Left lung (tissue), 10 donors: Measurements from ENCODE around the gene PEA15. TPM values are rescaled to one million over a fixed set of nuclear protein-coding genes. Genes with fewer than 3 reads are reported as not detected.

Experiments used
- ATAC-seq: fragments of 200-7000 bp; cut with Tn5 transposase; one replicate; pipeline ENCODE4 v1.9.1; 2020; ENCODE audit warnings: moderate library complexity
- DNase-seq, 4 donors: peaks; one replicate each; pipeline ENCODE4 v3.0.0-alpha.2; 2013 to 2020
- H3K27ac ChIP-seq, 2 donors: fragments of 200-600 bp; sonication (generic) in 1 of 2; one replicate each; pipeline versions ENCODE4 v1.5.0 to v1.8.0; 2020 to 2021
- H3K27me3 ChIP-seq, 2 donors: fragments of 200-600 bp; sonication (generic) in 1 of 2; one replicate each; pipeline versions ENCODE4 v1.5.0 to v1.8.0; 2020 to 2021
- H3K36me3 ChIP-seq, 2 donors: fragments of 200-600 bp; sonication (generic) in 1 of 2; one replicate each; pipeline versions ENCODE4 v1.5.0 to v1.8.0; 2020 to 2021
- H3K4me1 ChIP-seq, 2 donors: fragments of 200-600 bp; one replicate each; pipeline ENCODE4 v1.8.0; 2021
- H3K4me3 ChIP-seq, 2 donors: fragments of 200-600 bp; sonication (generic) in 1 of 2; one replicate each; pipeline versions ENCODE4 v1.5.0 to v1.8.0; 2020 to 2021; ENCODE audit warnings: mild to moderate bottlenecking in 1 of 2
- H3K9me3 ChIP-seq, 2 donors: fragments of 200-600 bp; sonication (generic) in 1 of 2; one replicate each; pipeline versions ENCODE4 v1.5.0 to v1.8.0; 2020 to 2021
- intact Hi-C, 2 donors: fragments of 100-400 bp; cut with DNase I; formaldehyde crosslinking; loops; one replicate each; pipeline versions ENCODE4 v1.11.2 to v1.14.2; 2022
- polyA plus RNA-seq, 6 donors: library from polyadenylated mRNA; unstranded; fragments of 120-200 nt; gene quantifications; one replicate each; pipeline ENCODE4 v1.2.1, GENCODE V29; 2013; ENCODE audit not compliant: insufficient read length in 6 of 6
- total RNA-seq, 2 donors: library from RNA; stranded (reverse); fragmentation: NEBNext Ultra II Directional; extraction: Animal tissue kit (Norgen Biotek cat#: 25700); gene quantifications; one replicate each; pipeline ENCODE4 v1.2.1, GENCODE V29; 2021
- TF ChIP-seq, protein P1 (sequence below), 2 donors: fragments of 200-600 bp; sonication (generic) in 1 of 2; IDR thresholded peaks; one replicate each; pipeline versions ENCODE4 v1.5.0 to v1.8.0; 2021; ENCODE audit warnings: antibody characterized with exemption in 2 of 2
- donor health status: DM: no; HTN: yes; CAD: no.
- donor health status: DM: no; HTN: no; CAD: no.

PEA15 gene
- total and polyA plus RNA-seq, 8 donors: 131 to 178 (median 144) TPM

DNA sequence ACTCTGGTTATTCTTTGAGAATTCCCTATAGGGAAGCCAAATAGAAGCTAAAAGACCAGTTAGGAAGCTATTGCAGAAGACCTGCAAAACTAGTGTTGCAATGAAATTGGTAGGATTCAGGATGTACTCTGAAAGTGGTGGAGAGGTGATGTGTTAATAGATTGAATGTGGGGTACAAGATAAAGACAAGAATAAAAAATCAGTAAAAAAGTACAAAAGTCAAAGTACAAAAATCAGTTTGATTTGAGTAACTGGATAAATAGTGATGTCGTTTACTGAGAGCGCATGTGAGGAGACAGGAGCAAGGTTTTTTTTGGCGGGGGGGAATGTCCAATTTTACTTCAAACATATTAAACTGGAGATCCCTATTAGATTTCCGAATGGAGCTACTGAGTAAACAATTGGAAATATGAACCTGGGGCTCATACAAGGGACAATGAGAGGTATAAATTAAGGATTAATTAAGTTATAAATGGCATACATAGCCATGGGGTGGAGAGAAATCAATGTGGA, 59.7 kb downstream of the PEA15 start:
- Histone ChIP-seq H3K36me3 (no peaks in the 10 kb centered on the region), H3K27ac (no peak overlapping the region), H3K27me3 (no peaks in the 10 kb centered on the region), H3K4me1 (peaks cover 13 to 24% of the 10 kb centered on the region in 2 donors), H3K4me3 (no peak overlapping the region), H3K9me3 (no peaks in the 10 kb centered on the region)
- ATAC-seq: no peak
- DNase-seq: no peak
- intact Hi-C loops: no loop called here
- TF ChIP-seq, protein P1, sequence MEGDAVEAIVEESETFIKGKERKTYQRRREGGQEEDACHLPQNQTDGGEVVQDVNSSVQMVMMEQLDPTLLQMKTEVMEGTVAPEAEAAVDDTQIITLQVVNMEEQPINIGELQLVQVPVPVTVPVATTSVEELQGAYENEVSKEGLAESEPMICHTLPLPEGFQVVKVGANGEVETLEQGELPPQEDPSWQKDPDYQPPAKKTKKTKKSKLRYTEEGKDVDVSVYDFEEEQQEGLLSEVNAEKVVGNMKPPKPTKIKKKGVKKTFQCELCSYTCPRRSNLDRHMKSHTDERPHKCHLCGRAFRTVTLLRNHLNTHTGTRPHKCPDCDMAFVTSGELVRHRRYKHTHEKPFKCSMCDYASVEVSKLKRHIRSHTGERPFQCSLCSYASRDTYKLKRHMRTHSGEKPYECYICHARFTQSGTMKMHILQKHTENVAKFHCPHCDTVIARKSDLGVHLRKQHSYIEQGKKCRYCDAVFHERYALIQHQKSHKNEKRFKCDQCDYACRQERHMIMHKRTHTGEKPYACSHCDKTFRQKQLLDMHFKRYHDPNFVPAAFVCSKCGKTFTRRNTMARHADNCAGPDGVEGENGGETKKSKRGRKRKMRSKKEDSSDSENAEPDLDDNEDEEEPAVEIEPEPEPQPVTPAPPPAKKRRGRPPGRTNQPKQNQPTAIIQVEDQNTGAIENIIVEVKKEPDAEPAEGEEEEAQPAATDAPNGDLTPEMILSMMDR (IDR thresholded peaks at IDR 0.05): no peak

Other genes with a start within 250 kb of the PEA15 start
- gene PIGM, start 173.4 kb upstream of the PEA15 start, total RNA-seq: 1 to 10 TPM; 7.0 to 9.5 TPM
- 10 to 100 TPM; 11.6 to 13.2 (median 12.6) TPM for gene PIGM, start 173.4 kb upstream of the PEA15 start, polyA plus RNA-seq
- under 1 TPM in 1 of 2 donors, not detected in 1; 0.58 TPM for gene KCNJ10, start 135.2 kb upstream of the PEA15 start, total RNA-seq
- gene KCNJ10, start 135.2 kb upstream of the PEA15 start, polyA plus RNA-seq: under 1 TPM; 0.27 to 0.72 (median 0.50) TPM
- not detected for gene KCNJ9, start 123.8 kb upstream of the PEA15 start, total RNA-seq
- gene KCNJ9, start 123.8 kb upstream of the PEA15 start, polyA plus RNA-seq: under 1 TPM in 3 of 6 donors, not detected in 3; 0.04 to 0.10 (median 0.08) TPM
- 10 to 100 TPM; 27.5 to 38.3 TPM for gene IGSF8, start 106.8 kb upstream of the PEA15 start, total RNA-seq
- gene IGSF8, start 106.8 kb upstream of the PEA15 start, polyA plus RNA-seq: 10 to 100 TPM; 28.3 to 33.7 (median 31.7) TPM
- 1 to 10 TPM; 2.8 to 5.0 TPM for gene ATP1A2, start 89.6 kb upstream of the PEA15 start, total RNA-seq
- gene ATP1A2, start 89.6 kb upstream of the PEA15 start, polyA plus RNA-seq: 10 to 100 TPM in 4 of 6 donors, 1 to 10 TPM in 2; 7.7 to 15.9 (median 12.4) TPM
- gene ATP1A4, start 53.8 kb upstream of the PEA15 start, total RNA-seq: not detected
- gene ATP1A4, start 53.8 kb upstream of the PEA15 start, polyA plus RNA-seq: under 1 TPM; 0.10 to 0.26 (median 0.17) TPM
- gene CASQ1, start 14.8 kb upstream of the PEA15 start, total RNA-seq: under 1 TPM; 0.17 to 0.29 TPM
- gene CASQ1, start 14.8 kb upstream of the PEA15 start, polyA plus RNA-seq: under 1 TPM in 5 of 6 donors, not detected in 1; 0.20 to 0.71 (median 0.41) TPM
- gene DCAF8, start 57.2 kb downstream of the PEA15 start, total RNA-seq: 10 to 100 TPM; 93.9 to 99.3 TPM
- 100 to 1,000 TPM; 166 to 235 (median 207) TPM for gene DCAF8, start 57.2 kb downstream of the PEA15 start, polyA plus RNA-seq
- 10 to 100 TPM; 42.9 to 57.1 TPM for gene PEX19, start 79.7 kb downstream of the PEA15 start, total RNA-seq
- gene PEX19, start 79.7 kb downstream of the PEA15 start, polyA plus RNA-seq: 10 to 100 TPM; 67.0 to 76.0 (median 72.6) TPM
- gene COPA, start 137.9 kb downstream of the PEA15 start, total RNA-seq: 100 to 1,000 TPM; 174 to 181 TPM
- 100 to 1,000 TPM; 149 to 182 (median 172) TPM for gene COPA, start 137.9 kb downstream of the PEA15 start, polyA plus RNA-seq
- 10 to 100 TPM; 90.7 to 93.8 TPM for gene NCSTN, start 138.0 kb downstream of the PEA15 start, total RNA-seq
- gene NCSTN, start 138.0 kb downstream of the PEA15 start, polyA plus RNA-seq: 100 to 1,000 TPM; 111 to 125 (median 118) TPM
- gene NHLH1, start 161.7 kb downstream of the PEA15 start, total RNA-seq: under 1 TPM; 0.09 to 0.26 TPM
- gene NHLH1, start 161.7 kb downstream of the PEA15 start, polyA plus RNA-seq: under 1 TPM; 0.13 to 0.58 (median 0.23) TPM
- gene VANGL2, start 195.2 kb downstream of the PEA15 start, total RNA-seq: 1 to 10 TPM; 2.7 to 5.5 TPM
- gene VANGL2, start 195.2 kb downstream of the PEA15 start, polyA plus RNA-seq: 10 to 100 TPM; 35.6 to 42.7 (median 38.5) TPM